Upper lobe of left lung (tissue), 6 donors: ENCODE measurements around the gene VWA8. TPM values are rescaled to one million over a fixed set of nuclear protein-coding genes. Genes with fewer than 3 reads are reported as not detected.

Source experiments
- ATAC-seq, 2 donors: fragments of 200-7000 bp; cut with Tn5 transposase; one replicate each; pipeline ENCODE4 v1.9.1; 2022; ENCODE audit warnings: mild to moderate bottlenecking in 2 of 2, moderate library complexity in 2 of 2; ENCODE audit not compliant: low FRiP score in 2 of 2
- DNase-seq, 2 donors: peaks; one replicate each; pipeline ENCODE4 v3.0.0-alpha.2; 2019 to 2020
- H3K27ac ChIP-seq, 4 donors: fragments of 200-600 bp; sonication (generic); one replicate each; pipeline ENCODE4 v1.5.1; 2016 to 2019
- H3K27me3 ChIP-seq, 4 donors: fragments of 200-600 bp; sonication (generic); one replicate each; pipeline ENCODE4 v1.5.1; 2017 to 2019
- H3K36me3 ChIP-seq, 4 donors: fragments of 200-600 bp; sonication (generic); one replicate each; pipeline ENCODE4 v1.5.1; 2016 to 2019
- H3K4me1 ChIP-seq, 4 donors: fragments of 200-600 bp; sonication (generic); one replicate each; pipeline ENCODE4 v1.5.1; 2018 to 2019
- H3K4me3 ChIP-seq, 4 donors: fragments of 200-600 bp; sonication (generic); one replicate each; pipeline ENCODE4 v1.5.1; 2017 to 2019; ENCODE audit warnings: mild to moderate bottlenecking in 2 of 4, moderate library complexity in 1 of 4
- H3K9me3 ChIP-seq, 4 donors: fragments of 200-600 bp; sonication (generic); one replicate each; pipeline ENCODE4 v1.5.1; 2018 to 2019
- EP300 ChIP-seq, 4 donors: sonication (generic); formaldehyde crosslinking; IDR thresholded peaks; one replicate each; pipeline ENCODE4 v1.5.1; 2017; ENCODE audit warnings: antibody characterized with exemption in 4 of 4, control low read depth in 2 of 4
- POLR2A ChIP-seq, 4 donors: fragments of 450-650 bp; IDR thresholded peaks; one replicate each; pipeline ENCODE4 v1.5.1; 2016 to 2017; ENCODE audit warnings: antibody characterized with exemption in 4 of 4, mild to moderate bottlenecking in 2 of 4
- POLR2AphosphoS5 ChIP-seq, 2 donors: sonication (generic); formaldehyde crosslinking; IDR thresholded peaks; one replicate each; pipeline ENCODE4 v1.5.1; 2017; ENCODE audit warnings: antibody characterized with exemption in 2 of 2
- WGBS, 2 donors: methylation state at CpG; one replicate each; pipeline ENCODE4 v1.1.5; 2017 to 2018; 5-methylcytosine and 5-hydroxymethylcytosine counted together
- total RNA-seq, 6 donors: library from RNA; depleted of rRNA in 4 of 6; stranded (reverse); fragments of >200 nt in 4 of 6; gene quantifications; one replicate each; pipeline versions ENCODE4 v1.1.0 to v1.2.1, GENCODE V29; 2016 to 2021
- TF ChIP-seq, protein P1 (sequence below), 6 experiments: fragments of 450-650 bp in 4 of 6; fragments of 200-600 bp in 2 of 6; sonication (generic) in 2 of 6; IDR thresholded peaks; one replicate each; pipeline ENCODE4 v1.5.1; 2016 to 2019; ENCODE audit warnings: antibody characterized with exemption in 6 of 6
- donor health status: DM: no; HTN: no; CAD: no; lungs with moderate emphysema.
- donor health status: DM: no; HTN: yes; CAD: no; lungs with severe emphysema.

Gene VWA8
- total RNA-seq, 6 donors from 2014 or later = 15.0 to 39.8 (median 16.9) TPM

DNA sequence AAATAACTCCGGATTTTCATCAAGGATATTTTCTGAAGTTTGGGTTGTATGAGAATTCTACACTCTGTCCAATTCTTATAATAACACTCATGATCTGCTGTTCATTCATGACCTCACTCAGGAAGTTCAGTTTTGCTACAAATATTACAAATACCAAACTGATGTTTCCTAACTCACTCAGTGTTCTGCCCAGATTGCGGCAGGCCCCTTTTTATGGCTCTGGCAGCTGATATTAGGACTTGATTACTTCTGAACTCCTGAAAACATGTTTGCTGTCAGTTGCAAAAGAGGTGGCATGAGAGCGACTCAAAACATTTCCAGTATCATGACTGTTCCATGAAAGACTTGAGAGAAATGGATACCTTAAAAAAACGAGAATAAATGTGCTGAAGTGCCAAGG is 315.6 kb downstream of the VWA8 start:
- no peaks in the 10 kb centered on the region for H3K27me3 ChIP-seq
- no peaks in the 10 kb centered on the region for H3K36me3 ChIP-seq
- 28 to 34% methylated on average over 4 of the region's 4 CpGs for WGBS, 2 donors
- peak in 1 of 2 donors; percentile 89 for ATAC-seq
- H3K4me3 ChIP-seq = no peak overlapping the region
- TF ChIP-seq POLR2AphosphoS5 (IDR thresholded peaks at IDR 0.05) (peak; percentile 29 to 56), EP300 (IDR thresholded peaks at IDR 0.05) (no peak), POLR2A (IDR thresholded peaks at IDR 0.05) (no peak)
- TF ChIP-seq, protein P1, sequence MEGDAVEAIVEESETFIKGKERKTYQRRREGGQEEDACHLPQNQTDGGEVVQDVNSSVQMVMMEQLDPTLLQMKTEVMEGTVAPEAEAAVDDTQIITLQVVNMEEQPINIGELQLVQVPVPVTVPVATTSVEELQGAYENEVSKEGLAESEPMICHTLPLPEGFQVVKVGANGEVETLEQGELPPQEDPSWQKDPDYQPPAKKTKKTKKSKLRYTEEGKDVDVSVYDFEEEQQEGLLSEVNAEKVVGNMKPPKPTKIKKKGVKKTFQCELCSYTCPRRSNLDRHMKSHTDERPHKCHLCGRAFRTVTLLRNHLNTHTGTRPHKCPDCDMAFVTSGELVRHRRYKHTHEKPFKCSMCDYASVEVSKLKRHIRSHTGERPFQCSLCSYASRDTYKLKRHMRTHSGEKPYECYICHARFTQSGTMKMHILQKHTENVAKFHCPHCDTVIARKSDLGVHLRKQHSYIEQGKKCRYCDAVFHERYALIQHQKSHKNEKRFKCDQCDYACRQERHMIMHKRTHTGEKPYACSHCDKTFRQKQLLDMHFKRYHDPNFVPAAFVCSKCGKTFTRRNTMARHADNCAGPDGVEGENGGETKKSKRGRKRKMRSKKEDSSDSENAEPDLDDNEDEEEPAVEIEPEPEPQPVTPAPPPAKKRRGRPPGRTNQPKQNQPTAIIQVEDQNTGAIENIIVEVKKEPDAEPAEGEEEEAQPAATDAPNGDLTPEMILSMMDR (IDR thresholded peaks at IDR 0.05) = no peak
- peaks cover 30 to 67% (median 43%) of the 10 kb centered on the region in 4 donors for H3K4me1 ChIP-seq
- peak overlapping the region; percentile 46 to 90 (median 68) for H3K27ac ChIP-seq
- no peaks in the 10 kb centered on the region for H3K9me3 ChIP-seq
- peak in 1 of 2 donors; percentile 34 for DNase-seq

DNA sequence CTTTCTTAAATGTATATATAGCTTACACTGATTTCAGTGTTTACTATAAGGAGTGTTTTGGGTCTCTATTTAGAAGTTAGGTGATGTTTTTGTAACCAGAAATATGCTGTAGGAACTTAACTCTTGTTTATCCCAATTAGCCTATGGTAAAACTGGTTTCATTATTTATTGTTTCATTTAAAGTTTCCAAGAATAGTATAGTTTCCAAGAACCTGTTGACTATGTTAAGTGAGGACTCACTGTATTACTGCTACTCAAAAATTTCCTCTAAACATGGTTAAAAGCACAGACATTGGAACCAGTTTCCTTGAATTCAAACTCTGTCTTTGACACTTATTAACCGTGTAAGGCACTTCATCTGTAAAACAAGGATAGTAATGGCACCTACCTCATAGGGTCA is 316.2 kb downstream of the VWA8 start:
- Histone ChIP-seq H3K4me3 (no peak overlapping the region), H3K9me3 (no peaks in the 10 kb centered on the region), H3K27ac (peak overlapping the region; percentile 46 to 90 (median 68)), H3K27me3 (no peaks in the 10 kb centered on the region), H3K36me3 (no peaks in the 10 kb centered on the region), H3K4me1 (peaks cover 31 to 64% (median 48%) of the 10 kb centered on the region in 4 donors)
- no peak for TF ChIP-seq POLR2A (IDR thresholded peaks at IDR 0.05)
- TF ChIP-seq, protein P1 (IDR thresholded peaks at IDR 0.05) = no peak
- TF ChIP-seq EP300 (IDR thresholded peaks at IDR 0.05) = no peak
- TF ChIP-seq POLR2AphosphoS5 (IDR thresholded peaks at IDR 0.05) = no peak
- WGBS, 2 donors = 48 to 54% methylated on average over 1 of the region's 1 CpG
- ATAC-seq (no peak), DNase-seq (no peak)

DNA sequence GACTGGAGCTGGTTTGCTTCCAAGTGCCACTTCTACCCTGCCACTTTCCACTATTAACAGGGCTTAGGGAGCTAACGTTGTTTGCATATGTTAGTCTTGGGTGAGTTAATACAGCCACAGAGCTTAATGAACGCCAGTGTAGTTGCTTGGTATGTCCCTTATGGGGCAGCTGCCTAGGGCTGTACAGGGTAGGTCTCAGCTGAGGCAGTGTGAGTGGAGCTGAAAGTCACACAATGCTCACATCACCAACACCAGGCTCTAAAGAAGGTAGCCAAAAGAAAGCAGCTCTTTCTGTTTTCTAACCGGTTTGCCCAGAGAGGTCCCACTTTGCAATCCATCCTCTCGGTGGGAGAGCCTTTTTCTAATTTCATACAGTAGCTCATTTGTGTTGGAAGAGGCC is 317.4 kb downstream of the VWA8 start:
- TF ChIP-seq EP300 (IDR thresholded peaks at IDR 0.05) (no peak), POLR2AphosphoS5 (IDR thresholded peaks at IDR 0.05) (no peak), POLR2A (IDR thresholded peaks at IDR 0.05) (no peak)
- TF ChIP-seq, protein P1 (IDR thresholded peaks at IDR 0.05) = no peak
- Histone ChIP-seq H3K36me3 (no peaks in the 10 kb centered on the region), H3K4me1 (peaks cover 39 to 61% (median 46%) of the 10 kb centered on the region in 4 donors), H3K9me3 (no peaks in the 10 kb centered on the region), H3K27me3 (no peaks in the 10 kb centered on the region), H3K4me3 (no peak overlapping the region), H3K27ac (peak overlapping the region; percentile 26 to 90 (median 57))
- WGBS, 2 donors = 60 to 72% methylated on average over 4 of the region's 4 CpGs
- DNase-seq = no peak
- ATAC-seq = peak in 1 of 2 donors; percentile 53

DNA sequence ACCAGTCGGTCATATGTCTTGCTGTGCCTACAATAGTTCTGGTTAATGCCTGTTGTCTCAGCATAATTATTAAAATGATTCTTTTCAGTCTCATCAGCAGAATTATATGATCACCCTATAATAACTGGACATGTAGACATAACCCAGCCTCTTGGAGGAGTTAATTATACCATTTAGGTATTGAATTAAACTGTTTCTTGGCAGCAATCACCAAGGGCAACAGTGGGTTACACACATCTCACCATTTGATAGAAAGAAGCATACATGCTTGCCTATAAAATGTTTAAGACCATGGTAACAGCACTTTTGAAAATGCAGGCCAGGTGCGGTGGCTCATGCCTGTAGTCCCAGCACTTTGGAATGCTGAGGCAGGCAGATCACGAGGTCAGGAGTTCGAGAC is 318.9 kb downstream of the VWA8 start:
- Histone ChIP-seq H3K27me3 (no peaks in the 10 kb centered on the region), H3K9me3 (no peaks in the 10 kb centered on the region), H3K4me3 (no peak overlapping the region), H3K4me1 (peaks cover 34 to 54% (median 39%) of the 10 kb centered on the region in 4 donors), H3K36me3 (no peaks in the 10 kb centered on the region), H3K27ac (peak overlapping the region in 2 of 4 donors; percentile 68 to 90)
- 93 to 98% methylated on average over 4 of the region's 4 CpGs for WGBS, 2 donors
- DNase-seq (no peak), ATAC-seq (no peak)
- TF ChIP-seq POLR2AphosphoS5 (IDR thresholded peaks at IDR 0.05) (no peak), EP300 (IDR thresholded peaks at IDR 0.05) (no peak), POLR2A (IDR thresholded peaks at IDR 0.05) (no peak)
- TF ChIP-seq, protein P1 (IDR thresholded peaks at IDR 0.05) = no peak

DNA sequence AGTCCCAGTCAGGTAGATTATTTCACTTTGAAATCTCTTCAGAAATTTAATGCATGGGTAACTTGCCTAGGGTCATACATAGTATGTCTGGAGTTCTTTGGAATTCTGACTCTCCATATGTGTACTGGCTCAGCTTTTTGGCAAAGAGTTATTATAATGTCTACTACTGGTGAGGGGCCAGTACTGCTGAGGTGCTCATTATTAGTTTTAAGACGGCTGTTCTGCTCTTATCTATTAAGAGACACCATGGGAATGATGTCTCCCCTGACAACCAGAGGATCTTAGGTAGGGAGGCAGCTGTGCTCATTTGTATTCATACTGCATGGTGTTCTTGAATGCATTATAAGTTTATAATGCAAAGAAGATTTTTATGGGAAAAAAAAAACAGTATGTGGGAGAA is 319.5 kb downstream of the VWA8 start:
- no peak for DNase-seq
- no peak for ATAC-seq
- H3K27ac ChIP-seq = peak overlapping the region; percentile 27 to 90 (median 52)
- 68 to 69% methylated on average over 1 of the region's 1 CpG for WGBS, 2 donors
- H3K9me3 ChIP-seq = no peaks in the 10 kb centered on the region
- H3K4me3 ChIP-seq = no peak overlapping the region
- TF ChIP-seq EP300 (IDR thresholded peaks at IDR 0.05) (no peak), POLR2AphosphoS5 (IDR thresholded peaks at IDR 0.05) (no peak), POLR2A (IDR thresholded peaks at IDR 0.05) (no peak)
- TF ChIP-seq, protein P1 (IDR thresholded peaks at IDR 0.05) = no peak
- peaks cover 34 to 48% (median 39%) of the 10 kb centered on the region in 4 donors for H3K4me1 ChIP-seq
- H3K27me3 ChIP-seq = no peaks in the 10 kb centered on the region
- H3K36me3 ChIP-seq = no peaks in the 10 kb centered on the region
